Subcutaneous adipose tissue (tissue), 4 donors: Measurements from ENCODE around the gene LRRC71. TPM values are rescaled to one million over a fixed set of nuclear protein-coding genes. Genes with fewer than 3 reads are reported as not detected.

Experiments
- total RNA-seq, 4 donors: library from RNA; depleted of rRNA; stranded (reverse); fragments of >200 nt; gene quantifications; one replicate each; pipeline ENCODE4 v1.1.0, GENCODE V29; 2016
- TF ChIP-seq, protein P1 (sequence below): fragments of 450-650 bp; IDR thresholded peaks from one replicate; pipeline ENCODE4 v1.5.1; 2016; ENCODE audit warnings: low read depth, mild to moderate bottlenecking, control low read depth, antibody characterized with exemption, moderate library complexity

Gene LRRC71
- total RNA-seq, result under 1 TPM in 1 of 4 donors, not detected in 3; 0.94 TPM

DNA sequence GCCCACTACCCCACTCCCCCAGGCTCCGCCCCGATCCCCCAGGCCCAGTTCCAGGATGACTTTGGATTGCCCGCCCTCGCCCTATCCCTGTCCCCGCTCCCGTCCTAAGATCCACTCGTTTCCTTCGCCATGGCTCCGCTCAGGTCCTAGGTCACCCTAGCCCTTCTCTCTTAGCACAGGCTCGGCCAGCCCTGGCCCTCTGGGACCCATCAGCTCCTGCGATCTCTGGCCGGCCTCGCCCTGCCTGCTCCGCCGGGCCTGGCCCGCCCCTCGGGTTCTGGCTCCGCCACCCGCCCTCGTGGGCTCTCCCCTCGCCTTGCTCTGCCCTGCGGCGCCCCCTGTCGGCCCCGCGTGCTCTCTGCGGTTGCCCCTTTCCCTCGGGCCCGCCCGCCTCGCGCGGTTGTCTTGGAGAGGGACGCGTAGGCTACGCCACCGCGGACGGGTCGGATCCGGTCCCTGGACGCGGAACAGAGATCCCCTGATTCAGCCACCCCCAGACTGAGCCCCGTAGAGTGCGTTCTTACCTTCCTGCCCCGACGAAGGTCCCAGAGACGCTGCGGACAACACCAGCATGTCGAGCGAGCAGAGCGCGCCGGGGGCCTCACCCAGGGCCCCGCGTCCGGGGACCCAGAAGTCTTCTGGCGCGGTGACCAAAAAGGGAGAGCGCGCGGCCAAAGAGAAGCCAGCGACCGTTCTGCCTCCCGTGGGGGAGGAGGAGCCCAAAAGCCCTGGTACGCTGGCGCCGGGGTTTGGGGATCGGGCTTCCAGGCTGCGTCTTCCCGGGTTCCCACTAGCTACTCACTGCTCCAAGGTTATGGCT lies at the start of gene LRRC71:
Gene LRRC71, plus strand, starts transcription at position 400 of the 820 bp plus-strand sequence. Its CDS starts 172 bp downstream, at position 572.
- TF ChIP-seq, protein P1, sequence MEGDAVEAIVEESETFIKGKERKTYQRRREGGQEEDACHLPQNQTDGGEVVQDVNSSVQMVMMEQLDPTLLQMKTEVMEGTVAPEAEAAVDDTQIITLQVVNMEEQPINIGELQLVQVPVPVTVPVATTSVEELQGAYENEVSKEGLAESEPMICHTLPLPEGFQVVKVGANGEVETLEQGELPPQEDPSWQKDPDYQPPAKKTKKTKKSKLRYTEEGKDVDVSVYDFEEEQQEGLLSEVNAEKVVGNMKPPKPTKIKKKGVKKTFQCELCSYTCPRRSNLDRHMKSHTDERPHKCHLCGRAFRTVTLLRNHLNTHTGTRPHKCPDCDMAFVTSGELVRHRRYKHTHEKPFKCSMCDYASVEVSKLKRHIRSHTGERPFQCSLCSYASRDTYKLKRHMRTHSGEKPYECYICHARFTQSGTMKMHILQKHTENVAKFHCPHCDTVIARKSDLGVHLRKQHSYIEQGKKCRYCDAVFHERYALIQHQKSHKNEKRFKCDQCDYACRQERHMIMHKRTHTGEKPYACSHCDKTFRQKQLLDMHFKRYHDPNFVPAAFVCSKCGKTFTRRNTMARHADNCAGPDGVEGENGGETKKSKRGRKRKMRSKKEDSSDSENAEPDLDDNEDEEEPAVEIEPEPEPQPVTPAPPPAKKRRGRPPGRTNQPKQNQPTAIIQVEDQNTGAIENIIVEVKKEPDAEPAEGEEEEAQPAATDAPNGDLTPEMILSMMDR, result no peak

DNA sequence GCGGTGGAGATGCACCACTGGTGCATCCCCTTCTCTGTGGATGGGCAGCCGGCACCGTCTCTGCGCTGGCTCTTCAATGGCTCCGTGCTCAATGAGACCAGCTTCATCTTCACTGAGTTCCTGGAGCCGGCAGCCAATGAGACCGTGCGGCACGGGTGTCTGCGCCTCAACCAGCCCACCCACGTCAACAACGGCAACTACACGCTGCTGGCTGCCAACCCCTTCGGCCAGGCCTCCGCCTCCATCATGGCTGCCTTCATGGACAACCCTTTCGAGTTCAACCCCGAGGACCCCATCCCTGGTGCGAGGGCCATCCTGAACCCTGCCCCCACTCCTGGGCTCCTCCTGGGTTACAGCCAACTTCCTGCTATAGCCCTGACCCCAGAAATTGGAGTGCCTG lies 46.8 kb upstream of the LRRC71 start:
- TF ChIP-seq, protein P1, result no peak

DNA sequence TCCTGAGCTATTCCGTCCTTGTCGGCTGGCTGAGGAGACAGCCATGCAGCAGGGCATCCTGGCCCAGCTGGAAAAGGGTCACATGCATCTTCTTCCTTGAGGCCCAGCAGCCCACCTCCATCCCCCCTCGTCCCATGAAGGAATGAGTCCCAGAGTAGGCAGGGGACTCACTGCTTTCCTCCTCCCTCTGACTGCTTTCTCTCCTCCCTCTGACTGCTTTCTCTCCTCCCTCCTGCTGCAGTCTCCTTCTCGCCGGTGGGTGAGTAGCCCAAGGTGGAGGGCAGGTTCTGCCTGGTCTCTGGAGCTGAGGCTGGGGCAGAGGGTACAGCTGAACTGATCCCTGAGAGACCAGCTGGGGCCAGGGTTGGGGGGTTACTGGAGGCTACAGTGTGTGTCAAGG lies 46.3 kb upstream of the LRRC71 start:
- TF ChIP-seq, protein P1, result no peak

DNA sequence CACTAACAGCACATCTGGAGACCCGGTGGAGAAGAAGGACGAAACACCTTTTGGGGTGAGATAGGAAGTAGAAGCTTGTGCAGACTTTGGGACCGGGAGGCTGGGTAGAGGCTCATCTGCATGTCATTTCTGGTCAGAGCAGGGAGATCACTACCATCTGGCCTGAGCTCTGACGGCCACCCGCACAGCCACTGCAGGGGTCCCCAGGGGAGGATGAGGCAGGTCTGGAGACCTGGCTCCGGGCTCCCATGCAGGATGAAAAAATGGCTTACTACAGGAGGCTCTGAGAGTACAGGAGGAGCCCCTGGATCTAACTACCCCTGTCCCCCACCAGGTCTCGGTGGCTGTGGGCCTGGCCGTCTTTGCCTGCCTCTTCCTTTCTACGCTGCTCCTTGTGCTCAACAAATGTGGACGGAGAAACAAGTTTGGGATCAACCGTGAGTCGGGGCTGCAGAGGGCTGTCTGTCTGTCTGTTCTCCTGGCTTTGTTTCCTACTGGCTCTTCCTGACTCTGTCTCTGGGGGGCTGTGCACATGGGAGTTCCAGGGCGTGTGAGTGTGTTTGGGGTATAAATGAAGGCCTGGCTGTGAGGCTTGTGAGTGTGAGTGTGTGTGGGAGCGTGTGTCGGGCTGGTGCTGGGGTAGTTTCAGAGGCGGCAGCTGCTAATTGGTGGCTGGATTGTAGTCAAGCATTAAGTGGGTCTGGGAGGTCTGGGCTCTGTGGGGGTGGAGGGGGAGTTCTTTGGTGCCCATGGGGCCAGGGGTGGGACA lies 45.7 kb upstream of the LRRC71 start:
- TF ChIP-seq, protein P1, result no peak

DNA sequence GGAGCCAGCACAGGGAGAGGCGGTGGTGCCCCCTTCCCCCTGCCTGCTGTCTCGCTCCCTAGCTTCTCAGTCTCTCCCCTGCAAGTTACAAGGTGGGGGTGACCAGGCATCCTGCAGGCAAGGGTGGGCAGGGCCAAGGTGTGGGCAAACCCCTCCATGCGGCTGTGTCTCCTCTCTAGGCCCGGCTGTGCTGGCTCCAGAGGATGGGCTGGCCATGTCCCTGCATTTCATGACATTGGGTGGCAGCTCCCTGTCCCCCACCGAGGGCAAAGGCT lies 45.2 kb upstream of the LRRC71 start:
- TF ChIP-seq, protein P1, result no peak

DNA sequence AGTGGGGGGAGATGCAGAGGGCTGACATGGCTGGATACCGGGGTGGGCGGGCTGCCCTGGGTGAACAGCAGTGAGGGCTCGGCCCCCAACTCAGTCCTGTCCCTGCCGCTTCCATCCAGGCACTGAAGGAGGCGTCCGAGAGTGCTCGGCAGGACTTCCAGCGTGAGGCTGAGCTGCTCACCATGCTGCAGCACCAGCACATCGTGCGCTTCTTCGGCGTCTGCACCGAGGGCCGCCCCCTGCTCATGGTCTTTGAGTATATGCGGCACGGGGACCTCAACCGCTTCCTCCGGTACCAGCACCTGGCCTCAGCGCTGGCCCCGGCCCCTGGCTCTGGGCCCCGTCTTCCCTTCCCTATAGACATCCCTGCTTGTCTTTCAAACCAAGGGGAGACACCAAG lies 44.2 kb upstream of the LRRC71 start:
- TF ChIP-seq, protein P1, result no peak

DNA sequence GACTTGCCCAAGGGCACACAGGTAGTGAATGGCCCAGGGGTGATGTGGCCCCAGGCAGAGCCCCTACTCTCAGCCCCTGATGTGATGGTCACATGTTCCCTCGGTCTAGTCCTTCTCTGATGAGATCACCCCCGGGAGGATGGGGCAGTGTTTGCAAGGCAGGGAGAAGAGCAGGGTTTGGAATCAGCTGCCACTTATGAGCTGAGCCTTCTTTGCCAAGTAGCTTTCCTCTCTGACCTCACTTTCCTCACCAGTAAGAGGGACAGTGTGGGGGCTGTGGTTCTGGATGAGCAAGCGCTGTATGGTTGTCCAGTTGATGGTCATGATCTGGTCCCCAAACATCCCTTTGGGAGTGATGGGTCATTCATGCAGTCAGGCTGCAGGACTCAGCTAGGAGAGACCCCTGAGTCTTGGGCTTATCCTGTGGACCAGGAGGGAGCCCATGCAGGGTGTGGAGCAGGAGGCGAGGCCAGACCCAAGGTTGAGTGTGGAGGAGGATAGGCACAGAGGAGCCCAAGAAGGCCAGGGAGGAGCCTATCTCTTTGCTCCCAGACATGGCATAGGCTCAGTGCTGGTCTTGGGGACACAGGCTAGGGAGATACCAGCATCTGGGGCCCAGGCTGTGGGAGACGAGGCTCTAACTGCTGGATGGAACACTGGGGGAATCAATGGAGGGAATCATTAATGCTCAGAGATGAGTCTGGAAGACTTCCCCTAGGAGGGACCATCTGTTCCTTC lies 42.8 kb upstream of the LRRC71 start:
- TF ChIP-seq, protein P1, result no peak
